ENCODE results near the gene WFDC1. TPM values are rescaled to one million over a fixed set of nuclear protein-coding genes. Genes with fewer than 3 reads are reported as not detected.

Gene WFDC1
- total and polyA plus RNA-seq, 4 donors: 6.5 to 14.8 (median 11.4) TPM

GRCh38 chr16:84321932-84322331 is 27.3 kb downstream of the WFDC1 start:
- peaks cover 0 to 1% (median 0%) of the 10 kb centered on the region in 4 donors for H3K36me3 ChIP-seq (ENCODE audit: control insufficient read depth in 4 of 4, insufficient read depth in 4 of 4, low read length in 4 of 4)
- DNase-seq (no peak), ATAC-seq (ENCODE audit: insufficient read depth, low FRiP score) (no peak)
- H3K4me1 ChIP-seq (ENCODE audit: control insufficient read depth in 5 of 5, insufficient read depth in 5 of 5, low read length in 5 of 5): no peaks in the 10 kb centered on the region
- H3K27me3 ChIP-seq (ENCODE audit: control insufficient read depth in 3 of 3, insufficient read depth in 3 of 3, low read length in 2 of 3): no peaks in the 10 kb centered on the region
- no peak overlapping the region for H3K4me3 ChIP-seq
- 70 to 76% methylated on average over 4 of the region's 4 CpGs for WGBS, 2 donors
- TF ChIP-seq CTCF (IDR thresholded peaks at IDR 0.05; ENCODE audit: control extremely low read depth, extremely low read depth): no peak
- peaks cover 0 to 7% (median 0%) of the 10 kb centered on the region in 4 donors for H3K9me3 ChIP-seq (ENCODE audit: control insufficient read depth in 4 of 4, insufficient read depth in 3 of 4, low read length in 3 of 4)
- no peak overlapping the region for H3K27ac ChIP-seq (ENCODE audit: low read depth in 1 of 2, low read length in 1 of 2)
- H3K9ac ChIP-seq (ENCODE audit: insufficient read depth in 1 of 2, low read length in 2 of 2): no peak overlapping the region

- no peak overlapping the region for H3K27ac ChIP-seq (ENCODE audit: low read depth in 1 of 2, low read length in 1 of 2)
- no peak overlapping the region for H3K9ac ChIP-seq (ENCODE audit: insufficient read depth in 1 of 2, low read length in 2 of 2)
- no peak overlapping the region for H3K4me3 ChIP-seq
- TF ChIP-seq CTCF (IDR thresholded peaks at IDR 0.05; ENCODE audit: control extremely low read depth, extremely low read depth): no peak
- H3K4me1 ChIP-seq (ENCODE audit: control insufficient read depth in 5 of 5, insufficient read depth in 5 of 5, low read length in 5 of 5): no peaks in the 10 kb centered on the region
- 76 to 82% methylated on average over 4 of the region's 4 CpGs for WGBS, 2 donors
- ATAC-seq (ENCODE audit: insufficient read depth, low FRiP score) (no peak), DNase-seq (no peak)
- no peaks in the 10 kb centered on the region for H3K27me3 ChIP-seq (ENCODE audit: control insufficient read depth in 3 of 3, insufficient read depth in 3 of 3, low read length in 2 of 3)
- H3K36me3 ChIP-seq (ENCODE audit: control insufficient read depth in 4 of 4, insufficient read depth in 4 of 4, low read length in 4 of 4): peaks cover 0 to 1% (median 0%) of the 10 kb centered on the region in 4 donors
- H3K9me3 ChIP-seq (ENCODE audit: control insufficient read depth in 4 of 4, insufficient read depth in 3 of 4, low read length in 3 of 4): peaks cover 0 to 6% (median 0%) of the 10 kb centered on the region in 4 donors
These were observed 28.1 kb downstream of the WFDC1 start for GRCh38 chr16:84322749-84323148.

- Histone ChIP-seq H3K4me1 (ENCODE audit: control insufficient read depth in 5 of 5, insufficient read depth in 5 of 5, low read length in 5 of 5) (no peaks in the 10 kb centered on the region), H3K9ac (ENCODE audit: insufficient read depth in 1 of 2, low read length in 2 of 2) (no peak overlapping the region), H3K36me3 (ENCODE audit: control insufficient read depth in 4 of 4, insufficient read depth in 4 of 4, low read length in 4 of 4) (peaks cover 0 to 3% (median 0%) of the 10 kb centered on the region in 4 donors), H3K9me3 (ENCODE audit: control insufficient read depth in 4 of 4, insufficient read depth in 3 of 4, low read length in 3 of 4) (peaks cover 0 to 3% (median 0%) of the 10 kb centered on the region in 4 donors), H3K4me3 (no peak overlapping the region), H3K27me3 (ENCODE audit: control insufficient read depth in 3 of 3, insufficient read depth in 3 of 3, low read length in 2 of 3) (no peaks in the 10 kb centered on the region), H3K27ac (ENCODE audit: low read depth in 1 of 2, low read length in 1 of 2) (no peak overlapping the region)
- DNase-seq: no peak
- TF ChIP-seq CTCF (IDR thresholded peaks at IDR 0.05; ENCODE audit: control extremely low read depth, extremely low read depth): no peak
- ATAC-seq (ENCODE audit: insufficient read depth, low FRiP score): no peak
- WGBS, 2 donors: 63 to 85% methylated on average over 7 of the region's 7 CpGs
These were observed 28.9 kb downstream of the WFDC1 start for GRCh38 chr16:84323606-84324005.
